GM12878 (cell line): Measurements from ENCODE around the gene NUMA1. TPM values are rescaled to one million over a fixed set of nuclear protein-coding genes. Genes with fewer than 3 reads are reported as not detected.

Source experiments
- ATF2 ChIP-seq: IDR thresholded peaks from 2 replicates; pipeline ENCODE4 v1.6.1; 2012; ENCODE audit warnings: low read length, inconsistent platforms
- BRCA1 ChIP-seq: IDR thresholded peaks from 2 replicates; pipeline ENCODE4 v1.6.1; 2011; ENCODE audit warnings: low read depth, low read length, improper control_type of control experiment
- CHD4 ChIP-seq: fragments of 200-600 bp; sonication (generic); IDR thresholded peaks from 2 replicates; pipeline ENCODE4 v1.6.1; 2016; ENCODE audit warnings: mild to moderate bottlenecking
- KLF5 ChIP-seq: fragments of 450-650 bp; IDR thresholded peaks from 2 replicates; pipeline ENCODE4 v1.6.1; 2014; ENCODE audit warnings: mild to moderate bottlenecking; ENCODE audit not compliant: partially characterized antibody
- LARP7 ChIP-seq: fragments of 450-650 bp; IDR thresholded peaks from 2 replicates; pipeline ENCODE4 v1.6.1; 2017; ENCODE audit warnings: mild to moderate bottlenecking
- NFXL1 ChIP-seq: fragments of 450-650 bp; IDR thresholded peaks from 2 replicates; pipeline ENCODE4 v1.6.1; 2017; ENCODE audit warnings: antibody characterized with exemption, mild to moderate bottlenecking, borderline replicate concordance
- RELA ChIP-seq: fragments of 450-650 bp; IDR thresholded peaks from 2 replicates; pipeline ENCODE4 v1.8.0; 2014; ENCODE audit warnings: borderline replicate concordance; ENCODE audit not compliant: partially characterized antibody
- SP1 ChIP-seq: IDR thresholded peaks from one replicate; pipeline ENCODE4 v1.6.1; 2011; ENCODE audit warnings: low read depth, low read length
- SUZ12 ChIP-seq: fragments of 200-600 bp; sonication (generic); IDR thresholded peaks from one replicate; pipeline ENCODE4 v1.6.1; 2018; ENCODE audit warnings: antibody characterized with exemption, mild to moderate bottlenecking; ENCODE audit not compliant: unreplicated experiment
- ZBTB11 ChIP-seq: fragments of 450-650 bp; formaldehyde crosslinking; IDR thresholded peaks from 2 replicates; pipeline ENCODE4 v1.5.0; 2022; ENCODE audit warnings: mild to moderate bottlenecking, missing genetic modification characterization
- polyA plus RNA-seq, 11 experiments: library from polyadenylated mRNA; depleted of rRNA in 4 of 11; unstranded in 6 of 11; stranded (reverse) in 5 of 11; fragments of >200 nt; fragmentation: Nextera tagmentation in 4 of 11; fragmentation: Illumina TruSeq in 1 of 11; extraction: Ambion mirVana in 4 of 11; extraction: Trizol in 1 of 11; gene quantifications; 1 replicate in 1 of 11; 2 replicates in 10 of 11; pipeline versions ENCODE4 v1.2.1 to v1.2.3, GENCODE V29; 2011 to 2016; ENCODE audit warnings: inconsistent platforms in 2 of 11, missing spikeins in 2 of 11, low read depth in 1 of 11
- total RNA-seq, 4 experiments: library from RNA; depleted of rRNA in 3 of 4; stranded (reverse); fragments of >200 nt in 3 of 4; fragmentation: Illumina TruSeq in 1 of 4; extraction: Trizol in 1 of 4; gene quantifications; 2 replicates each; pipeline versions ENCODE4 v1.2.1 to v1.2.3, GENCODE V29; 2013 to 2021

NUMA1 gene
- total and polyA plus RNA-seq, 10 of the 15 experiments (the other 5 are each of a cell fraction or from before 2014, with no cell fraction given): 5.5 to 111 (median 61.0) TPM

- TF ChIP-seq ZBTB11 (no peak), BRCA1 (no peak), SP1 (no peak), RELA (no peak), KLF5 (no peak), ATF2 (no peak), CHD4 (no peak), NFXL1 (no peak), SUZ12 (no peak), LARP7 (no peak)
Observed at GRCh38 chr11:72026090-72026489, 54.3 kb downstream of the NUMA1 start (continued).
